ENCODE measurements around the gene EVA1B.
A peak's percentile ranks its signal among the peaks of the same experiment; 100 is the strongest.

The EVA1B gene

DNA sequence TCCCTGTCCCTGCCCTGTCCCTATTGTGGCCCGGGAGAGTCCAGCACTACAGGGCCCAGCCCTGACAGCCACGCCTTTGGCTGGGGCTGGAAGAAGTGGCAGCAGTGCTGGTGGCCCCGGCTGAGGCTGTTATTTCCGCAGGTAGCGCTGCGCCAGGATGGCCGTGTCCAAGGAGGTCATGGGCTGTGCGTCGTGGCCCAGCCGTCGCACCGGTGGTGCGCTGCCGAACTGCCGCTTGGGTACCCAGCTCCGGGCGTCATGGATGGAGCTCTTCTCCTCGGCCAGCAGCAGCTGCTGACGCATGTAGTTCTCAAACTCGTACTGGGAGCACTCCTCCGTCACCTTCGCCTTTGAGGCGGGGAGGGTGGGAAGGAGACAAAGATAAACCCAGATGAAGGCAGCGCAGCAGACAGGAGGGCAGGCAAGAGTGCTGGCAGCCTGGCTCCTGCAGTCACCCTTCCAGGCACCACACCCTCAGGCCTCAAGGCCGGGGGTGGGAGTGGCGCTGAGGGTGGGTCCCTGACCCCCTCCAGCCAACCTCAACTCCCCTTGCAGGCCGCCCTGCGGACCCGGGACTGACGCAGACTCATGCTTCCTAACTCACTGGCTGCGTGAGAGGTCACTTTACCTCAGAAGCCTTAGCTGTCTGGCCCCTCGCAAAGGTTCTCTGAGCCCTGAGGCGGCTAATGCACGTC lies 18.3 kb upstream of the EVA1B start:
- Mint-ChIP-seq H3K9me3 (no peaks in the 10 kb centered on the region), H3K4me3 (no peak overlapping the region), H3K4me1 (peaks cover 20% of the 10 kb centered on the region), H3K36me3 (peaks cover 29% of the 10 kb centered on the region), H3K27ac (no peak overlapping the region), H3K27me3 (peaks cover 3% of the 10 kb centered on the region)
- CTCF ChIA-PET, result interaction anchor here (0.7 to 5.5 kb wide), 25 partner anchors 9 to 198 kb away, joined by 3 to 83 read pairs (median 5); partner anchors contain the start of genes EVA1B, LSM10 and TRAPPC3
- DNase-seq, result no peak

DNA sequence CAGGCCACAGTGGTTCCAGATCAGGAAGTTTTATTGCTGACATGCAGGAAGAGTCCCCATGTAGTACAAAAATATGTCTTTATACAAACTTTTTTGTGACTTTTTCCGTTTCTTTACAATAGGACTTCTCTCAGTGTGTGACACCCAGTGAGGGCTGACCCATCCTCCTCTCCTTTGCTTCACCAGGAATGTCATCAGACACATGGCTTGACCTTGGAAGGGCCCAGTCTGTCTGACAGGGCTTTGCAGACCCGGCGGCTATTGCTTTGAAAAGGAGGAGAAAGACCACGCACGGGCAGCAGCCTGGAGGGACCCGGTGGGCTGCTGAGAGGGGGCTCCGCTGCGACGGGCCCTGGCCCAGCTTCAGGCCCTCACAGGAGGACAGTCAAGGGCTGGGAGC lies 16.2 kb upstream of the EVA1B start:
- no peaks in the 10 kb centered on the region for H3K9me3 Mint-ChIP-seq
- H3K27me3 Mint-ChIP-seq, result peaks cover 4% of the 10 kb centered on the region
- no peak for DNase-seq
- peak overlapping the region; percentile 71 for H3K27ac Mint-ChIP-seq
- H3K4me3 Mint-ChIP-seq, result no peak overlapping the region
- CTCF ChIA-PET, result no interaction called here
- H3K36me3 Mint-ChIP-seq, result peaks cover 18% of the 10 kb centered on the region
- H3K4me1 Mint-ChIP-seq, result peaks cover 20% of the 10 kb centered on the region

DNA sequence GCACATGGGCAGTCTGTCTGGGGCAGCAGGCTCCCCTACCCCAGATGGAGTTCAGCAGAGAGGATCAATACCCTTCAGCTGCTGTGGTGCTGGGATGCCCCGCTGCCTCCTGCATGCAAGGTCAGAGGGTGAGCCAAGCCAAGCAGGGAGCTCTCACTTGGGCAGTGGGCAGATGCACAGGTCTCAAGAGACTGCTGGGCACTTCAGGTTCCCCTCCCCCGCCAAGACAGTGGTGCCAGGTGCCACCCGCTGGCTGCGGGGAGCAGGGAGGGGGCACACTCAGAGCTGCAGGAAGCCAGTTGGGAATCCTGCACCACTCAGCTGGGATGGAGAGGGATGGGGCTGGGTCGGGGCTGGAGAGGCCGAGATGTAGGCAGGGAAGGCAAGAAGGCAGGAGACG lies 15.8 kb upstream of the EVA1B start:
- Mint-ChIP-seq H3K4me1 (peaks cover 20% of the 10 kb centered on the region), H3K36me3 (peaks cover 14% of the 10 kb centered on the region), H3K4me3 (no peak overlapping the region), H3K27ac (peak overlapping the region; percentile 71), H3K9me3 (no peaks in the 10 kb centered on the region), H3K27me3 (peaks cover 4% of the 10 kb centered on the region)
- CTCF ChIA-PET, result interaction anchor here (1.1 kb wide), 1 partner anchor 81 kb away, joined by 4 read pairs; no protein-coding TSS in a partner anchor
- no peak for DNase-seq

DNA sequence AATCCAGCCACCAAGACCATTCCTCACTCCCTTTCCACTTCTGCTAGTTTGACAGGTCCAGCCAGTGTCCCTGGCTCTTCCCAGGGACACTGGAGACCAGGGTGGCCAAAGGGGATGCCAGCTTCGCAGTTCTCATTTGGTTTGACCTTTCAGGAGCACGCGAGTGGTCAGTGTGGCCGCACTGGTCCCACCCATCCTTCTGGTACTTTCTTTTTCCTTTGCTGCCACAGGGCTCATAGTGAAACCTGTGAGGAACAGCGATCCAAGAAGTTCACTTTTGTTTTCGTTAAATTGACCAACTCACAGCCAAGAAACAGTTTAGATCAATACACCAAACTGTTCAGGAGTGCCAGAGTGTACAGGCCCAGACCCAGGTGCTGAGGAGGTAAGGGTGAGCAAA lies 14.4 kb upstream of the EVA1B start:
- Mint-ChIP-seq H3K36me3 (peaks cover 12% of the 10 kb centered on the region), H3K27ac (no peak overlapping the region), H3K4me3 (no peak overlapping the region), H3K9me3 (no peaks in the 10 kb centered on the region), H3K27me3 (peaks cover 5% of the 10 kb centered on the region), H3K4me1 (peaks cover 20% of the 10 kb centered on the region)
- CTCF ChIA-PET, result interaction anchor here (1.4 kb wide), 1 partner anchor 31 kb away, joined by 4 read pairs; no protein-coding TSS in a partner anchor
- no peak for DNase-seq

DNA sequence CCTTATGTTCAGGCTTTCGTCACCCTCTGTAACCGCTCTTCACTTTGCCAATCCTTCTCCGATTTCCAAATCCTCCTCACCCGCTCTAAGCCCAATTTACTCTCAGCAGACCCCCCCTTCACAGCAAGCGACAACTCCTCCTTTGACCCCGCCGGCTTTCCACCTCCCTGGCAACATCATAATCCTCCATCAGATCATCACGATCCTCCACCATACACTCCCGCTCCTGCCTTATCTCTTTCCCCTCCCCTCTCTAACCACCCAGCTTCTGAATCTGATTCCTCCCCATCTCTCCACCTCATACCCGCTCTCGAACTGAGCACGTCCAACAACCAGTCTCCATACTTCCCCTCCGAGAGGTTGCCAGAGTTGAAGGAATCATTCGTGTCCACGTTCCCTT lies 7.5 kb upstream of the EVA1B start:
- Mint-ChIP-seq H3K27ac (no peak overlapping the region), H3K4me1 (peaks cover 31% of the 10 kb centered on the region), H3K9me3 (no peaks in the 10 kb centered on the region), H3K4me3 (no peak overlapping the region), H3K27me3 (peaks cover 44% of the 10 kb centered on the region), H3K36me3 (no peaks in the 10 kb centered on the region)
- CTCF ChIA-PET, result interaction anchor here (1.9 kb wide), 1 partner anchor 12 kb away, joined by 8 read pairs; no protein-coding TSS in a partner anchor
- DNase-seq, result no peak

DNA sequence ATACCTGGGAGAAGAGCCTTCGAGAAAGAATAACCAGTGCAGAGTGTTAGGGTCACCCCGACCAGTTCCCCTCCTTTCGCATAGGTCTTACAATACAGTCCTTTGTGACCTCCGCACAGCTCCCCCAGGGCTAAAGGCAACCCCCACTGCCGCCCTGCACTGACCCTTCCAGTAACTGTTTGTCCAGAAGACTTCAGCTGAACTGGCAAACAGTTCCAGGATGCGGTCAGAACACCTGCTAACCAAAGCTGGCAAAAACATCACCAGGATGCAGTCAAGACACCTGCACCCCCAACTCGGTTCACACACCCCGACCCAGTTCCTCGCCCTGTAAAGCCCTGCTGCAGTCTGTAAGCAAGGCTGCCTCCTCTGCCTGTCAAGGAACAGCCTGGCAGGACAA lies 6.4 kb upstream of the EVA1B start:
- Mint-ChIP-seq H3K27me3 (peaks cover 50% of the 10 kb centered on the region), H3K4me1 (peaks cover 31% of the 10 kb centered on the region), H3K9me3 (no peaks in the 10 kb centered on the region), H3K4me3 (no peak overlapping the region), H3K36me3 (no peaks in the 10 kb centered on the region), H3K27ac (no peak overlapping the region)
- DNase-seq, result no peak
- CTCF ChIA-PET, result no interaction called here

DNA sequence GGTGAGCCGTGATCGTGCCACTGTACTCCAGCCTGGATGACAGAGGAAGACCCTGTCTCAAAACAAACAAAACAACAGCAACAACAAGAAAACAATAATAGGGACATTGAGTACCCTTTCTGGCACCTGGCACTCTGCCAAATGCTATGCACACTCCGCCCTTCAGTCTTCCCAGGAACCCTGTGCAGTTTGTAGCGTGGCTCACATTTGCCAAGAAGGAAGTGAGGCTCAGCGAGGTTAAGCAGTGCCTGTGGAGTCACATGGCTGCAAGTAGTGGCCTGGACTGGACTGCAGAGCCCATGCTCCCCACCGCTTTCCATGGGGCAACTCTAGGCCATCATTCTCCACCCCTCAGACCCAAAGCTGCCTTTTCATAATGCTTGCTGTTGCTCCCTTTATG lies 5.3 kb upstream of the EVA1B start:
- no peak overlapping the region for H3K27ac Mint-ChIP-seq
- H3K9me3 Mint-ChIP-seq, result no peaks in the 10 kb centered on the region
- DNase-seq, result no peak
- no peak overlapping the region for H3K4me3 Mint-ChIP-seq
- CTCF ChIA-PET, result no interaction called here
- peaks cover 42% of the 10 kb centered on the region for H3K4me1 Mint-ChIP-seq
- H3K27me3 Mint-ChIP-seq, result peaks cover 58% of the 10 kb centered on the region
- H3K36me3 Mint-ChIP-seq, result no peaks in the 10 kb centered on the region

DNA sequence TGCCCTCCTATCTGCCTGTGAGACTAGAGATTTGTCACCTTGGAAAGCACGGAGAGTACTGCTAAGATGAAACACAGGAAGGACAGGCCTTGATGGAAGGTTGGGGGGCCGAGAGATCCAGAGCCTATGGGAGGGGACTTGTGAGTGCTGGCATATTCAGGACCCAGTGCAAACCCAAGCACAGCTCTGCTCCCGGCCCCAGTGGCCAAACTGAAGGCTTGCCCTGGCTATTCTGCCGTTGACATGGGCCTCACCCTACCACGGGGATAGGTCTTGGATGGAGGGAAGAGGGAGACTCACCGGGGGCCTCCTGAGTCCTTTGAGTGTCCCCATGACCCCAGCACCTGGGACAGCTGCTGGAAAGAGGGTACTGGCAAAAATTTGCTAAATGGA lies 4.6 kb upstream of the EVA1B start:
- CTCF ChIA-PET, result no interaction called here
- no peaks in the 10 kb centered on the region for H3K9me3 Mint-ChIP-seq

DNA sequence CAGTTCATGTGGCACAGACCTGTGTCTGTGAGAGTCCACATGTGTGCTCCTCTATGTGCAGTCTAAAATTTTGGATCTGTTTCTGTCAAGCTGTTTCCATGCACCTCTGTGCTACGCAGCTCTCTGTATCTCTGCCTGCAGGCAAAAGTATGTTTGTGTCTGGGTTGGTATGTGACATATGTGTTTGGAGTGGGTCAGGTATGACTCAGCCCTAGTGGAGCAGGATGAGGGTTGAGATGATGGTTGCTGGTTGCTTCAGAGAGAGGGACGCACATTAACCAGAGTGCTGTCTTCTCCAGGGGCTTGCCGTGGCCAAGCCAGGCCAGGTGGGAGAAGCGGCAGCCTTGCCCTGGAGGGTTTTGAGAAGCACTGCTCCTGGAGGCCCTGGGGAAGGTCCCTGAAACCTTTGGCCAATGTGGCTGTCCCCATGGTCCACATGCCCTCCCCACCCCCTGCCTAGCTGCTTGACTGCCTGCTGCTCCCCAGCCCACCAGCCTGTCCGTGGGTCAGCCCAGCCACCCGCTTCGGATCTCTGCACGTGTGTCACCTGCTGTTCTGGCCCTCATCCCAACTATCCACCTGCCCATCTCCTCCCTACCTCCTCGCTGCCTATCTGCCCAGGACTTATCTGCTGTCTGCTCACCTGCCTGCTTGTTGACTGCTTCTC lies 4.1 kb upstream of the EVA1B start:
- CTCF ChIA-PET, result interaction anchor here (1.2 kb wide), 1 partner anchor 15 kb away, joined by 5 read pairs; no protein-coding TSS in a partner anchor
- Mint-ChIP-seq H3K9me3 (no peaks in the 10 kb centered on the region), H3K36me3 (no peaks in the 10 kb centered on the region), H3K4me1 (peaks cover 46% of the 10 kb centered on the region), H3K27me3 (peaks cover 60% of the 10 kb centered on the region), H3K4me3 (no peak overlapping the region), H3K27ac (no peak overlapping the region)
- DNase-seq, result no peak

More for the DNA sequence above, 4.6 kb upstream of the EVA1B start:
- H3K4me1 Mint-ChIP-seq, result peaks cover 43% of the 10 kb centered on the region
- H3K36me3 Mint-ChIP-seq, result no peaks in the 10 kb centered on the region
- no peak overlapping the region for H3K27ac Mint-ChIP-seq
- no peak overlapping the region for H3K4me3 Mint-ChIP-seq
- no peak for DNase-seq
- H3K27me3 Mint-ChIP-seq, result peaks cover 59% of the 10 kb centered on the region

DNA sequence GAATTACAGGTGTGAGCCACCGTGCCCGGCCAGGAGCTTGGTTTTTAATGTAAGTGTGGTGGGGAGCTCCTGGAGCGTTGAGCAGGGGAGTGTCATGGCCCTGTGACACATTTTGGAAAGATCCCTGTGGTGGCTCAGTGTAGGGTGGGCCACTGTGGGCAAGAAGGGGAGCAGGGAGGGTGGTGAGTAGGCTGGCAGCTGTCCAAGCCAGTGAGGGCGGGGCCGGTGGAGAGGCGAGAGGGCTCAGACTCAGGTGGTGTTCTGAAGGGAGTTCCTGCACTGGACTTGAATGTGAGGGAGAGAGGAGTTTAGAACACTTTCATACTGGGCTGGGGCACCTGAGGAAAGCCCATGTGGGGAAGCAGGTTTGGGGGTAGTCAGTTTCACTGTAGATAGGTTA lies 3.1 kb upstream of the EVA1B start:
- no peaks in the 10 kb centered on the region for H3K9me3 Mint-ChIP-seq
- no peak for DNase-seq
- H3K4me1 Mint-ChIP-seq, result peaks cover 52% of the 10 kb centered on the region
- H3K27ac Mint-ChIP-seq, result peak overlapping the region; percentile 22
- H3K4me3 Mint-ChIP-seq, result no peak overlapping the region
- H3K27me3 Mint-ChIP-seq, result peaks cover 56% of the 10 kb centered on the region
- peaks cover 3% of the 10 kb centered on the region for H3K36me3 Mint-ChIP-seq
- CTCF ChIA-PET, result interaction anchor here (1.2 kb wide), 1 partner anchor 16 kb away, joined by 5 read pairs; no protein-coding TSS in a partner anchor

DNA sequence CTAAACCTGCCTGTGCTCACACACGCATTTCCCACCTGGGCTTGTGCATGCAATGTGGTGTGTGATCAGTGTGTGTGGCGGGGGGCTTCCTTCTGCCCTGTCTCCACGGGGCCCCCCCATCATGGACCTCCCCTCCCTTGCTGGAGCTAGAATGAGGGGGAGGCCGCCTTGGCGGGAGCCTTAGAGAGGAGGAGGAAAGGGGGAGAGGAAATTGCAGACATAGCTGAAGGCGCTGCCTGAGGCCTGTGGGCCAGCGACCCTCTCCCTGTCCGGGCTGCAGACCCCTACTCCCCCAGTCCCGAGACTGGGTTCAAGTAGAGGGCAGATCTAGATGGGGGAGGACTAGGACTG lies 883 bp upstream of the EVA1B start:
- peaks cover 7% of the 10 kb centered on the region for H3K36me3 Mint-ChIP-seq
- H3K9me3 Mint-ChIP-seq, result no peaks in the 10 kb centered on the region
- CTCF ChIA-PET, result interaction anchor here (0.6 to 1.8 kb wide), 6 partner anchors 18 to 305 kb away, joined by 3 to 5 read pairs (median 3); partner anchors contain the start of genes SH3D21 and TRAPPC3
- H3K4me3 Mint-ChIP-seq, result peak overlapping the region; percentile 73
- peaks cover 64% of the 10 kb centered on the region for H3K27me3 Mint-ChIP-seq
- H3K4me1 Mint-ChIP-seq, result peaks cover 49% of the 10 kb centered on the region
- no peak for DNase-seq
- no peak overlapping the region for H3K27ac Mint-ChIP-seq

DNA sequence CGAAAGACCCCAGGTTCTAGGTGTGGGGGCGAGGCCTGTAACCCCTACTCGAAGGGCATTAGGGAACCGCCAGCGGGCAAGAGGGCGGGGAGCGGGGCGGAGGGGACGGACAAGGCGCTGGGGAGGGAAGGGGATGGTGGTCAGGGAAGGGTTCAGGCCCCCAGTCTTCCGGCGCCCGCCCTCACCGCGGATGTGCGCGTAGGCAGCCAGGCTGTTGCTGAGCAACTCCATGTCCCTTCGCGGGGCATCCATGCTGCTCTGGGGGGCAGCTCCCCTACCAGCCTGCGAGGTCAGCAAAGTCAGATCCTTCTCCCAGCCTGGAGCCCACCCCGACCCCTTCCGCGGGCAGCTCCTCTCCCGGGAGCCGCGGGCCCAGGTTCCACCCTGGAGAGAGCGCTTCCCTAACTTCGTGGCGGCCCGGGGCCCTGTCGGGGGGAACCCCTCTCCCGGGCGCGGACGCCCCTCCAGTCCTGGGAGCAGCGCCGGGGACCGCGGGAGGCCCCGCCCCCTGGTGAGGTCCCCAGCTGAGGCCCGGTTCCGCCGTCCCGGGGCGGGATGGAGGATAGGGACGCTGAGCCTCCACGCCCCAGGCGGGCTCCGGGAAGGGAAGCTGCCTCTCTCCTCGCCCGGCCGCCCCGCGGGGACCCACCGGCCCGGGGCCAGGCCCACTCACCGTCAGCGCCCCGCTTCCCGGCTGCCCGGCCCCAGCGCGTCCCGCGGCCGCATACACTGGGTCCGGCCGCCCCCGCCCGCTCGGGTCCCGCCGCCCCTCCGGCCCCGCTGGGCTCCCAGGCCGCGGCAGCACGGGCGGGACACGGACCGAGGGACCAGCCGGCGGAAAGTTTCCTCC lies 434 bp downstream of the EVA1B start:
- peak; percentile 61 for DNase-seq
- peaks cover 7% of the 10 kb centered on the region for H3K36me3 Mint-ChIP-seq
- H3K4me3 Mint-ChIP-seq, result peak overlapping the region; percentile 69
- no peaks in the 10 kb centered on the region for H3K9me3 Mint-ChIP-seq
- CTCF ChIA-PET, result interaction anchor here (0.6 to 1.8 kb wide), 5 partner anchors 20 to 173 kb away, joined by 3 to 5 read pairs (median 3); partner anchors contain the start of gene TRAPPC3
- peaks cover 44% of the 10 kb centered on the region for H3K4me1 Mint-ChIP-seq
- no peak overlapping the region for H3K27ac Mint-ChIP-seq
- peaks cover 62% of the 10 kb centered on the region for H3K27me3 Mint-ChIP-seq

DNA sequence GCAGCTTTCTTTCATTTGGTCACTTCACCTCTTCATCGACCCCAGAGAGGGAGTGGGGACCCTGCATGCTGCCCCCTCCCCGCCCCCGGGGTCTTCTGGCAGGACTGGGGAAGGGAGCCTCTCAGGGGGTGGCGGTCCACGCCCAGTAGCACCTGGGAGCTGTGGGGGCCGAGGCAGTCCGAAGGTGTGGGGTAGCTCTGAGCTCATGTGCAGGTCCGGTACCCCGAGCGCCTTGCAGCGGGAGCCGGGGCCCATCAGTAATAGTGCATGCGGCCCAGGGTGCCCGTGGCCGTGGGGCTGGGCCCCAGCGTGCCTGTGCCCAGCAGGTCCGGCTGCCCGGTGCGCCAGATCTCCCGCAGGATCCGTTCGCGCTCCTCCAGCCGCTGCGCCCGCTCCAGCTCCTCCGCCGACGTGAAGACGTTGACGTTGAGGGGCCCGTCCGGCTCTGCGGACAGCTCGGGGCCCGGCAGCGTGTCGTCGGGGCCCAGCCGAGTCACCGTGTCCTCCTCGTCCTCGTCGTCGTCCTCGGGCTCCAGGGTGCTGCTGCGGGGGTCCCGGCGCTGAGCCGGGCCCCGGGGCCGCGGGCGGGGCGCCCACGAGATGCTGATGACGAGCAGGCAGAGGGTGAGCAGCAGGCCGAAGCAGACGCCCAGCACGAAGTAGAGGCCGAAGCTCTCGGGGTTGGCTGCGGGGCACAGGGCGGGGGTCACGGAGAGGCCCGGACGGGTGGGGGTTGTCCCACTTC lies 1.2 kb downstream of the EVA1B start:
- Mint-ChIP-seq H3K4me3 (peak overlapping the region; percentile 69), H3K9me3 (no peaks in the 10 kb centered on the region), H3K36me3 (peaks cover 7% of the 10 kb centered on the region), H3K27ac (no peak overlapping the region), H3K4me1 (peaks cover 38% of the 10 kb centered on the region), H3K27me3 (peaks cover 55% of the 10 kb centered on the region)
- CTCF ChIA-PET, result interaction anchor here (1.5 kb wide), 1 partner anchor 65 kb away, joined by 3 read pairs; no protein-coding TSS in a partner anchor
- no peak for DNase-seq

All from activated naive CD4-positive, alpha-beta T cell treated with anti-CD3 and anti-CD28 coated beads, Interleukin-2, amount 10 ng/mL, durations not matched to agents 7 days and 5 days (primary cell).